Measurements from ENCODE around the gene NMNAT1.
"Not testable (repeated sequence)": the region's sequence is repeated elsewhere in the genome, so short reads cannot be mapped to it uniquely, and the experiment has no call there.

Gene NMNAT1

GRCh38 chr1:9922342-9922741, 20.9 kb upstream of the NMNAT1 start:
- no peak for DNase-seq

GRCh38 chr1:9927259-9927658, 16.0 kb upstream of the NMNAT1 start:
- no peak for DNase-seq

GRCh38 chr1:9929431-9930385, 13.6 kb upstream of the NMNAT1 start:
- DNase-seq: no peak

GRCh38 chr1:9942399-9942938, 806 bp upstream of the NMNAT1 start:
- peak; percentile 75 for DNase-seq

- DNase-seq: no peak
Observed at GRCh38 chr1:9946315-9946714, 3.0 kb downstream of the NMNAT1 start.

GRCh38 chr1:9957726-9958125, 14.5 kb downstream of the NMNAT1 start:
- no peak for DNase-seq

- DNase-seq: no peak
Observed at GRCh38 chr1:9960011-9960410, 16.7 kb downstream of the NMNAT1 start.

- peak; percentile 20 for DNase-seq
Observed at GRCh38 chr1:9960706-9961562, 17.7 kb downstream of the NMNAT1 start.

GRCh38 chr1:9984253-9984652, 41.0 kb downstream of the NMNAT1 start:
- DNase-seq: no peak

- DNase-seq: no peak
Observed at GRCh38 chr1:9985001-9985400, 41.7 kb downstream of the NMNAT1 start.

GRCh38 chr1:9989773-9990172, 46.5 kb downstream of the NMNAT1 start:
- DNase-seq: no peak

- no peak for DNase-seq
Observed at GRCh38 chr1:9990944-9991343, 47.7 kb downstream of the NMNAT1 start.

- no peak for DNase-seq
Observed at GRCh38 chr1:9992910-9993309, 49.6 kb downstream of the NMNAT1 start.

- no peak for DNase-seq
Observed at GRCh38 chr1:9993561-9994075, 50.3 kb downstream of the NMNAT1 start.

- DNase-seq: peak; percentile 59
Observed at GRCh38 chr1:9996624-9997582, 53.6 kb downstream of the NMNAT1 start, which contains the start of gene RBP7. Gene RBP7, plus strand, starts transcription at chr1:9997228. Its CDS starts 31 bp downstream, at chr1:9997259.

GRCh38 chr1:10001016-10001665, 57.9 kb downstream of the NMNAT1 start:
- DNase-seq: no peak

GRCh38 chr1:10005248-10005647, 62.0 kb downstream of the NMNAT1 start:
- not testable (repeated sequence) for DNase-seq

- DNase-seq: no peak
Observed at GRCh38 chr1:10007169-10007568, 63.9 kb downstream of the NMNAT1 start.

GRCh38 chr1:10014016-10014415, 70.7 kb downstream of the NMNAT1 start:
- DNase-seq: no peak

GRCh38 chr1:10019561-10019960, 76.3 kb downstream of the NMNAT1 start:
- no peak for DNase-seq

- DNase-seq: no peak
Observed at GRCh38 chr1:10020086-10020485, 76.8 kb downstream of the NMNAT1 start.

All from DMS53 (cell line).